GM19324 (cell line): ENCODE measurements around the gene IL15.
"Not testable (repeated sequence)": the region's sequence is repeated elsewhere in the genome, so short reads cannot be mapped to it uniquely, and the experiment has no call there.

ENCODE experiments used
- ATAC-seq: cut with Tn5 transposase; IDR thresholded peaks from one replicate; pipeline ENCODE4 v1.9.1; 2021; ENCODE audit warnings: mild to moderate bottlenecking, moderate library complexity; ENCODE audit not compliant: unreplicated experiment, low FRiP score

Gene IL15

DNA sequence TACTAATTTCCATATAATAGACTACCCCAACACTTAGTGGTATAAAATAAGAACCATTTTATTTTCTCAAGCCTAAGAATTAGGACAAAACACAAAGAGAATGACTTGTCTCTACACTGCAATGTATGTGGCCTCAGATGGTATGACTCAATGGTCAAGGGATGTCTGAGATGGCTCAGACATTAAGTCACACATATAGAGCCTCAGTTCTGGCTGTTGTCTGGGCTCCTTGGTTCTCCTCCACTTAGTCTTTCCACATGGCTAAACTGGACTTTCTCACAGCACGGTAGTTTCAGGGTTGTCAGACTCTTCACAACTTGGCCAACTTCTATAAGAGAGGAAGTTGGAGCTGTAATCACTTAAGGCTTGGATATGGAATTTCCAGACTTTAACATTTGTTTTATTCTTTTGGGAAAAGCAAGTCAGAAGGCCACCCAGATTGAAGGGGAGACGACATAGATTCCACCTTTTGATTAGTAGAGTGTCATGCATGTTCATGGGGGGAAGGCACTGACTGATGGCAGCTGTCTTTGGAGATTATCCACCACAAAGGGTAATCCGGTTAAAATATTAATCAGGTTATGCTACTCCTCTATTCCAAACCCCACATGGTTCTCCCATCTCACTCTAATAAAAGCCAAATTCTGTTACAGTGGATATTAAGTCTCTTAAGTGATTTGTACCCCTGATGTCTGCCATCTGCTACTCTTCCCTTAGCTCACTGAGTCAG, 9.4 kb downstream of the IL15 start:
- no peak for ATAC-seq

GRCh38 chr4:141646969-141647368, 10.6 kb downstream of the IL15 start:
- no peak for ATAC-seq

DNA sequence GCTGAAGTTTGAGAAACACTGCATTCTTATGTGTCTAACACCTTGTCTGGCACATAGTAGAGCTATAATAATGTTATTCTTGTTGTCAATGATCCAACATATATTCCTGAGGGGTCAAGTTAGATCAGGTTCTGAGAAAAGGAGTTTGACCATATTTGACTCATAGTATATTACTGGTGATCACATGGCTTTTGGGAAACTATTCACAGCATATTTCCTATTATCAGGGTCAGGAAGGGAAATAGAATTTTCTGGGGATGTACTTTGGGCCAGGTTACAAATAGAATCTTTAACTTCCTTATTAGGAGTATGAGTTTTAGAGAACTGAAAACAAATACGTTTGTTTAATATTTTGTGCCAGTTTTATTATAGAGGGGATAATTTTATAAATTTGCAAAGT, 11.6 kb downstream of the IL15 start:
- ATAC-seq = no peak

DNA sequence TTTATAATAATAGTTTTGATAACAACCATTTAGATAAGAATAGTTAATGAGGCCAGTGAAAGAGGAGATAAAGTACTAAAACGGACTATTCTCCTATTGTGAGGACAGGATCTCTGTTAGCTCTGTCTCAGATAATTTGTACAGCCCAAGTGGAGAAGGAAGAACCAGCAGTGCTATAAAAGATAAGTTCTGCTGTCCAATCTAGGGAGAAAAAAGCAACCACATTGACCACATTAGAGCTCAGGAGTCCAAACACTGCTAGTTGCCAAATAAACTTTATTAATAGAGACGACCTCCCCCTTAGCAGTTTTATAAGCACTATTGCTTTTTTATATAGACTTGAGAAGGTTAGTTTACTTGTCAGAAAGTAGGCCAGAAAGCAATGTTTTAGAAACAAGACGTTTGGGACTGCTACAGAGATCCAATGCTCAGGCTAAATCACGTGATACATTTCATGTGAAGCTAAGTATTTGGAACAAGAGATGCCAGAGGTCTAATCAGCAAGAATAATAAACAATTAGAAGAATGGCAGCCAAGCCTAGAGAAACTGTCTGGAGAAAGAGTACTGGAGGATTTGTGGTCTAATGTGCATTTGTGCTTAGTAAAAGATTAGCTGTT, 15.9 kb downstream of the IL15 start:
- ATAC-seq = no peak

DNA sequence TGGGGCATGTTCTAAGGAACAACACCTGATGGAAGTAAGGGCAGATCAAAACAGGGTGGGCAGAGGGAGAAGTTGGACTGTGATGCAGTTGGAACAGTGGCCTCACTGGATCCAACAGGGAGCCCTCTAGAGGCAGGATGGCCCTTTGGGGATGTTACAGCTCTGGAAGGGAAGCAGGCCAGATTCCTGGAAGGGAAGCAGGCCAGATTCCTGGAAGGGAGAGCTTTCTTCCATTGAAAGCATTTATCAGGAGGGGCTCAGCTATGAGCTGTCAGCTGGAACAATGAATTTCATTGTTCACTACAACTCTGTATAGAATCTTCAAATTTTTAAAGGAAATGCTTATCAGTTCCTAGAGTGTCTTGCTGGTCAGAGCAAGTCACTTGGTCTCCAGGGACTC, 17.7 kb downstream of the IL15 start:
- ATAC-seq = no peak

GRCh38 chr4:141656031-141656430, 19.6 kb downstream of the IL15 start:
- ATAC-seq = no peak

DNA sequence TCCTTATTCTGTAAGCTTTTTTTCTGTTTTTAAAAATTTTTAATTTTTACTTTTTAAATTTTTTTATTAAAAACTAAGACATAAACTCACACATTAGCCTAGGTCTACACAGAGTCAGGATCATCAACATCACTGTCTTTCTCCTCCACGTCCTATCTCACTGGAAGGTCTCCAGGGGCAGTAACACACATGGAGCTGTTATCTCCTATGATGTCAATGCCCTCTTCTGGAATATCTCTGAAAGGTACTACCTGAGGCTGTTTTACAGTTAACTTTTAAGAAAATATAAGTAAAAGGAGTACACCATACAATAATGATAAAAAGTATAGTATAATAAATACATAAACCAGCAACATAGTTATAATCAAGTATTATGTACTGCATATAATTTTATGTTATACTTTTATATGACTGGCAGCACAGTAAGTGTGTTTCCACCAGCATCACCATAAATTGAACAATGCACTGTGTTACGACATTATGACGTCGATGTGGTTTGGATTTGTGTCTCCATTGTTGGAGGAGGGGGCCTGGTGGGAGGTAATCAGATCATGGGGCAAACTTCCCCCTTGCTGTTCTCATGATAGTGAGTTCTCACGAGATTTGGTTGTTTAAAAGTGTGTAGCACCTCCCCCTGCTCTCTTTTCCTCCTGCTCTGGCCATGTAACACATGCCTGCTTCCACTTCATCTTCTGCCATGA, 21.3 kb downstream of the IL15 start:
- no peak for ATAC-seq

DNA sequence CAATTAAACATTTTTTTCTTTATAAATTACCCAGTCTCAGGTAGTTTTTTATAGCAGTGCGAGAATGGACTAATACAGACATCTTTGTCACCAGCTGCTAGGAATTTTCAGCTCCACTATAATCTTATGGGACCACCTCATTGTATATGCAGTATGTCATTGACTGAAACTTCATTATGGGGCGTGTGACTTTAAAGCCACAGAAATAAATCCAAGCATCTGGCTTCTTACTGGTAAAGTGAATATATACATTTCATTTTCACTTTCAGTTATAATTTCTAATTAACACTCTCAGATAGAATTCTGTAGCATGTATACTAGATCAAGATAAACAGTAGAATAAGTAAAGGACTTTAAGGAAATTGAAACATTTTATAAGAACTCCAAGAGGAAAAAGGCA, 21.9 kb downstream of the IL15 start:
- ATAC-seq = no peak

GRCh38 chr4:141659539-141659938, 23.2 kb downstream of the IL15 start:
- no peak for ATAC-seq

- no peak for ATAC-seq
These were observed 24.5 kb downstream of the IL15 start for GRCh38 chr4:141660880-141661279.

DNA sequence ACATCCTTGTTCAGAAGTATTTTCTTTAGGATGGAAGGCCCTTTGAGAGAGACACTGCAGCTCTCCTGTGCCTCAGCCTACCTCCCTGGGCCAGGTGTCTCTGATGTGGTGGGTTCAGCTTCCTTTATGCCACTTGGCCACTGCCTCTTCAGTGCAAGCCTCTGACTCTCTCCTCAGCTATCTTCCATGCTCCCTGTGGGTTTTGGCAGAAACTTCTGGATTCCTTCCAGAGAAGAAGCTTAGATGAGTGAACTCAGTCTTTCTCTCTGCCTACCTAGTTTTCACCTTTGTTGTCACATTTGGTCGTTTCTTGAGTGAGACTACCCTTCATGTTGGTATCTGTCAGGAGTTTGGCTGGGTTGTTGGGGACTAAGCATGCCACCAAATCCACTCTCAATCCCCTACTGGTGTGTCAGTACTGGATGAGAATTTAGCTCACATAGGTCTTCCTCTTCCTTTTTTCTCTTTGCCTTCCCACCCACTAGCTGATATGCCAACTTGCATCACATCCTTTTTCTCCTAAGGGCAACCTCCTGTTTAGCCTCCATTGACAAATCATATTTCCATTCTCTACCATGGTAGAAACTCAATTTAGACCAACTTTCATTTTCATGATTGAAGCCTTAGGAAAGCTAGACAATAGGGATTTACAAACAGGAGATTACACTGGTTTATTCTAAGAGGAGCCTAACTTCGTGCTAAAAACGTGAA, 32.0 kb downstream of the IL15 start:
- no peak for ATAC-seq

GRCh38 chr4:141669501-141669900, 33.1 kb downstream of the IL15 start:
- no peak for ATAC-seq

- ATAC-seq = no peak
These were observed 39.0 kb downstream of the IL15 start for GRCh38 chr4:141675384-141675783.

DNA sequence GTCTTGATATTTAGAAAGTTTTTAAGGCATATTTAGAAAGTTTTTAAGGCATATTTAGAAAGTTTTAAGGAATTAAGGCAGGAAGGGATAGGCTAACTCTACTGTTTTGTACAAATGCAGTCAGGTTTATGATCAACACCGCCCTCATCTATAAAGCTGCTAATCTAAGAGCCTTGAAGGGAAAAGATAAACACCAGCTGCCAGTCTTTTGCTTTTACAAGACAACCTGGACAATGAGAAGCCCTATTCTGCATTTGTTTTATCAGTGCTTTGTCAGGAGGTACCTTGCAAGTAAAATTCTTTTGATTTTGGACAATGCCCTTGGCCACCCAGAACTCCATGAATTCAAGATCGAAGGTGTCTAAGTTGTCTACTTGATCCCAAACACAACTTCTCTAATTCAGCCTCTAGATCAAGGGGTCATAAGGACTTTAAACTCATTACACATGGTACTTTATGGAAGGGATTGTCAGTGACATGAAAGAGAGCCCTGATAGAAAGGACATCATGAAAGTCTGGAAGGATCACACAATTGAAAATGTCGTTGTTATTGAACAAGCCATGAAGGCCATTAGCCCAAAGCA, 39.8 kb downstream of the IL15 start:
- ATAC-seq = no peak

DNA sequence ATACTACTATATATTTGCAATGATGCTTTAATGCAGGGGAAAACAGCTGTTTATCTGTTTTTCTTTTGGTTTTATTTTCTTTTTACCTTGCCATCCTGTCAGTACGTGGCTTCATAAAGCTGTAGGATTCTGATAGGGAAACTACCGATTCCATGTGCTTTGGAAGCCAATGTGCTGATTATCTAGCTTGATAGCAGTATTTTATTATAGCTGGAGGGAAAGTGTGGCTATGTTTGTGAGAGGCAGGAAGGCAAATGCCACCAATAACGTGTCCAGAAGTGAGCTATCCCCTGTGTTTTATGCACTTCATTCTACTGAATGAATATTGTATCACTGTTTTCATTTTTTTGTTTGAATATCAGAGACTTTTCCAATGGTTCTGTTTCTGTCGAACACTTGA, 43.7 kb downstream of the IL15 start:
- no peak for ATAC-seq

DNA sequence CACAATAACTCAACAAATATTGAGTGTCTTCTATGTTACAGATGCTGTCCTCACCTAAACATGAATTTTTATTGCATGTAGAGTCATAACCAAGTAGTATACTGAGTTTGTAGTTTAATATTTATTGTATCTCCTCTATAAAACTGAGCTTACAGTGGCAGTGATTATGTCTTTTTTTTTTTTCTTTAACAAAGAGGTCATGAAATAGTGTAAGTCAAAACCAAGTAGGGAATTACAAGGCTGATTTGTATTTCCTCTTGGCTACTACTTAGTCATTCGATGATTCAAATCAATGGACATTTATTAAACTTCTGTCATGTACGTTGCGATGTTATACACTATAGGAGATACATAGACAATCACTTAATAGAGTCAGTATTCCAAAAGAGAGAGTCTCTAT, 48.4 kb downstream of the IL15 start:
- no peak for ATAC-seq

GRCh38 chr4:141686146-141686775, 49.9 kb downstream of the IL15 start:
- no peak for ATAC-seq

- ATAC-seq = no peak
These were observed 50.5 kb downstream of the IL15 start for GRCh38 chr4:141686879-141687278.

DNA sequence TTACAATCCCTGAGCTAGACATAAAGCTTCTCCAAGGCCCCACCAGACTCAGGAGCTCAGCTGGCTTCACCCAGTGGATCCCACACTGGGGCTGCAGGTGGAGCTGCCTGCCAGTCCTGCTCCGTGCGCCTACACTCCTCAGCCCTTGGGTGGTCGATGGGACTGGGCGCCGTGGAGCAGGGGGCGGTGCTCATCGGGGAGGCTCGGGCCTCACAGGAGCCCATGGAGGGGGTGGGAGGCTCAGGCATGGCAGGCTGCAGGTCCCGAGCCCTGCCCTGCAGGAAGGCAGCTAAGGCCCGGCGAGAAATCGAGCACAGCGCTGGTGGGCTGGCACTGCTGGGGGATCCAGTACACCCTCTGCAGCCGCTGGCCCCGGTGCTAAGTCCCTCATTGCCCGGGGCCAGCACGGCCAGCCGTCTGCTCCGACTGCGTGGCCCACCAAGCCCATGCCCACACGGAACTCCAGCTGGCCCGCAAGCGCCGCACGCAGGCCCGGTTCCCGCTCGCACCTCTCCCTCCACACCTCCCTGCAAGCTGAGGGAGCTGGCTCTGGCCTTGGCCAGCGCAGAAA, 53.4 kb downstream of the IL15 start:
- ATAC-seq = not testable (repeated sequence)

- not testable (repeated sequence) for ATAC-seq
These were observed 54.9 kb downstream of the IL15 start for GRCh38 chr4:141691247-141691646.
